ENCODE results near the gene SPOCK3.

The SPOCK3 gene

GRCh38 chr4:167185465-167185864 is 48.8 kb downstream of the SPOCK3 start:
- TF ChIP-seq POU2F2 (IDR thresholded peaks at IDR 0.05; ENCODE audit: low read depth, low read length) (no peak), TAF1 (IDR thresholded peaks at IDR 0.05; ENCODE audit: low read depth, low read length) (no peak), SPI1 (IDR thresholded peaks at IDR 0.05; ENCODE audit: low read depth, low read length) (no peak), POLR2AphosphoS5 (IDR thresholded peaks at IDR 0.05; ENCODE audit: low read depth, low read length) (no peak), POLR2A (IDR thresholded peaks at IDR 0.05; ENCODE audit: low read depth, low read length) (no peak), PAX5 (IDR thresholded peaks at IDR 0.05; ENCODE audit: insufficient read depth, low read length, severe bottlenecking) (no peak)
- DNase-seq (ENCODE audit: insufficient read length, low spot score) (no peak), FAIRE-seq (no peak)

GRCh38 chr4:167183036-167183435 is 51.3 kb downstream of the SPOCK3 start:
- TF ChIP-seq TAF1 (IDR thresholded peaks at IDR 0.05; ENCODE audit: low read depth, low read length) (no peak), POLR2AphosphoS5 (IDR thresholded peaks at IDR 0.05; ENCODE audit: low read depth, low read length) (no peak), POLR2A (IDR thresholded peaks at IDR 0.05; ENCODE audit: low read depth, low read length) (no peak), SPI1 (IDR thresholded peaks at IDR 0.05; ENCODE audit: low read depth, low read length) (no peak), PAX5 (IDR thresholded peaks at IDR 0.05; ENCODE audit: insufficient read depth, low read length, severe bottlenecking) (no peak), POU2F2 (IDR thresholded peaks at IDR 0.05; ENCODE audit: low read depth, low read length) (no peak)
- no peak for FAIRE-seq
- DNase-seq (ENCODE audit: insufficient read length, low spot score), result no peak

- FAIRE-seq (no peak), DNase-seq (ENCODE audit: insufficient read length, low spot score) (no peak)
- TF ChIP-seq POU2F2 (IDR thresholded peaks at IDR 0.05; ENCODE audit: low read depth, low read length) (no peak), POLR2AphosphoS5 (IDR thresholded peaks at IDR 0.05; ENCODE audit: low read depth, low read length) (no peak), TAF1 (IDR thresholded peaks at IDR 0.05; ENCODE audit: low read depth, low read length) (no peak), SPI1 (IDR thresholded peaks at IDR 0.05; ENCODE audit: low read depth, low read length) (no peak), PAX5 (IDR thresholded peaks at IDR 0.05; ENCODE audit: insufficient read depth, low read length, severe bottlenecking) (no peak), POLR2A (IDR thresholded peaks at IDR 0.05; ENCODE audit: low read depth, low read length) (no peak)
Measured at GRCh38 chr4:167177925-167178324, 56.4 kb downstream of the SPOCK3 start.

- FAIRE-seq, result peak; percentile 40
- TF ChIP-seq POLR2A (IDR thresholded peaks at IDR 0.05; ENCODE audit: low read depth, low read length) (no peak), SPI1 (IDR thresholded peaks at IDR 0.05; ENCODE audit: low read depth, low read length) (no peak), PAX5 (IDR thresholded peaks at IDR 0.05; ENCODE audit: insufficient read depth, low read length, severe bottlenecking) (no peak), POU2F2 (IDR thresholded peaks at IDR 0.05; ENCODE audit: low read depth, low read length) (no peak), POLR2AphosphoS5 (IDR thresholded peaks at IDR 0.05; ENCODE audit: low read depth, low read length) (no peak), TAF1 (IDR thresholded peaks at IDR 0.05; ENCODE audit: low read depth, low read length) (no peak)
- DNase-seq (ENCODE audit: insufficient read length, low spot score), result no peak
Measured at GRCh38 chr4:167176723-167177367, 57.4 kb downstream of the SPOCK3 start.

- no peak for TF ChIP-seq POLR2AphosphoS5 (IDR thresholded peaks at IDR 0.05; ENCODE audit: low read depth, low read length)
- TF ChIP-seq TAF1 (IDR thresholded peaks at IDR 0.05; ENCODE audit: low read depth, low read length), result no peak
- no peak for TF ChIP-seq POU2F2 (IDR thresholded peaks at IDR 0.05; ENCODE audit: low read depth, low read length)
- no peak for TF ChIP-seq SPI1 (IDR thresholded peaks at IDR 0.05; ENCODE audit: low read depth, low read length)
- TF ChIP-seq POLR2A (IDR thresholded peaks at IDR 0.05; ENCODE audit: low read depth, low read length), result no peak
- no peak for TF ChIP-seq PAX5 (IDR thresholded peaks at IDR 0.05; ENCODE audit: insufficient read depth, low read length, severe bottlenecking)
- FAIRE-seq, result no peak
- no peak for DNase-seq (ENCODE audit: insufficient read length, low spot score)
Measured at GRCh38 chr4:167171928-167172327, 62.4 kb downstream of the SPOCK3 start.

- FAIRE-seq (no peak), DNase-seq (ENCODE audit: insufficient read length, low spot score) (no peak)
- TF ChIP-seq PAX5 (IDR thresholded peaks at IDR 0.05; ENCODE audit: insufficient read depth, low read length, severe bottlenecking) (no peak), TAF1 (IDR thresholded peaks at IDR 0.05; ENCODE audit: low read depth, low read length) (no peak), POU2F2 (IDR thresholded peaks at IDR 0.05; ENCODE audit: low read depth, low read length) (no peak), POLR2AphosphoS5 (IDR thresholded peaks at IDR 0.05; ENCODE audit: low read depth, low read length) (no peak), POLR2A (IDR thresholded peaks at IDR 0.05; ENCODE audit: low read depth, low read length) (no peak)
Measured at GRCh38 chr4:167168611-167169010, 65.7 kb downstream of the SPOCK3 start.

GRCh38 chr4:167150587-167150986 is 83.7 kb downstream of the SPOCK3 start:
- no peak for FAIRE-seq
- no peak for DNase-seq (ENCODE audit: insufficient read length, low spot score)
- TF ChIP-seq POU2F2 (IDR thresholded peaks at IDR 0.05; ENCODE audit: low read depth, low read length), result no peak
- TF ChIP-seq TAF1 (IDR thresholded peaks at IDR 0.05; ENCODE audit: low read depth, low read length), result no peak
- TF ChIP-seq POLR2A (IDR thresholded peaks at IDR 0.05; ENCODE audit: low read depth, low read length), result no peak
- no peak for TF ChIP-seq POLR2AphosphoS5 (IDR thresholded peaks at IDR 0.05; ENCODE audit: low read depth, low read length)
- TF ChIP-seq SPI1 (IDR thresholded peaks at IDR 0.05; ENCODE audit: low read depth, low read length), result no peak
- no peak for TF ChIP-seq PAX5 (IDR thresholded peaks at IDR 0.05; ENCODE audit: insufficient read depth, low read length, severe bottlenecking)

- DNase-seq (ENCODE audit: insufficient read length, low spot score), result no peak
- FAIRE-seq, result no peak
- TF ChIP-seq TAF1 (IDR thresholded peaks at IDR 0.05; ENCODE audit: low read depth, low read length) (no peak), PAX5 (IDR thresholded peaks at IDR 0.05; ENCODE audit: insufficient read depth, low read length, severe bottlenecking) (no peak), POU2F2 (IDR thresholded peaks at IDR 0.05; ENCODE audit: low read depth, low read length) (no peak), POLR2A (IDR thresholded peaks at IDR 0.05; ENCODE audit: low read depth, low read length) (no peak), SPI1 (IDR thresholded peaks at IDR 0.05; ENCODE audit: low read depth, low read length) (no peak), POLR2AphosphoS5 (IDR thresholded peaks at IDR 0.05; ENCODE audit: low read depth, low read length) (no peak)
Measured at GRCh38 chr4:167144605-167145004, 89.7 kb downstream of the SPOCK3 start.

GRCh38 chr4:167143018-167143417 is 91.3 kb downstream of the SPOCK3 start:
- FAIRE-seq (no peak), DNase-seq (ENCODE audit: insufficient read length, low spot score) (no peak)
- TF ChIP-seq POLR2AphosphoS5 (IDR thresholded peaks at IDR 0.05; ENCODE audit: low read depth, low read length) (no peak), POLR2A (IDR thresholded peaks at IDR 0.05; ENCODE audit: low read depth, low read length) (no peak), POU2F2 (IDR thresholded peaks at IDR 0.05; ENCODE audit: low read depth, low read length) (no peak), SPI1 (IDR thresholded peaks at IDR 0.05; ENCODE audit: low read depth, low read length) (no peak), TAF1 (IDR thresholded peaks at IDR 0.05; ENCODE audit: low read depth, low read length) (no peak)

- FAIRE-seq (no peak), DNase-seq (ENCODE audit: insufficient read length, low spot score) (no peak)
- TF ChIP-seq PAX5 (IDR thresholded peaks at IDR 0.05; ENCODE audit: insufficient read depth, low read length, severe bottlenecking) (no peak), SPI1 (IDR thresholded peaks at IDR 0.05; ENCODE audit: low read depth, low read length) (no peak), POU2F2 (IDR thresholded peaks at IDR 0.05; ENCODE audit: low read depth, low read length) (no peak), POLR2A (IDR thresholded peaks at IDR 0.05; ENCODE audit: low read depth, low read length) (no peak), POLR2AphosphoS5 (IDR thresholded peaks at IDR 0.05; ENCODE audit: low read depth, low read length) (no peak), TAF1 (IDR thresholded peaks at IDR 0.05; ENCODE audit: low read depth, low read length) (no peak)
Measured at GRCh38 chr4:167136270-167136669, 98.0 kb downstream of the SPOCK3 start.

Measured in GM12891 (cell line).